Naive thymus-derived CD4-positive, alpha-beta T cell (primary cell): Measurements from ENCODE around the gene ZMYND11. TPM values are rescaled to one million over a fixed set of nuclear protein-coding genes. Genes with fewer than 3 reads are reported as not detected.
A peak's percentile ranks its signal among the peaks of the same experiment; 100 is the strongest.
"Not testable (repeated sequence)": the region's sequence is repeated elsewhere in the genome, so short reads cannot be mapped to it uniquely, and the experiment has no call there.

Experiments
- ATAC-seq: fragments of 150-1000 bp; cut with Tn5 transposase; 2 replicates; pipeline ENCODE4 v1.10.0; 2021; ENCODE audit warnings: mild to moderate bottlenecking, moderate library complexity
- CTCF ChIA-PET: fragments of 350-600 bp; sonication (Branson Sonifier 250); formaldehyde crosslinking; loops from one replicate; lab custom pipeline; 2021; ENCODE audit warnings: antibody characterized with exemption; lab: Charles Lee
- POLR2A ChIA-PET: fragments of 350-600 bp; sonication (Branson Sonifier 250); formaldehyde crosslinking; loops from one replicate; lab custom pipeline; 2021; ENCODE audit warnings: antibody characterized with exemption, inconsistent platforms; lab: Charles Lee
- DNase-seq, 9 donors: peaks; one replicate each; pipeline versions ENCODE4 v3.0.0 to v3.0.0-alpha.2; 2020 to 2022; ENCODE audit warnings: mixed read lengths in 1 of 9
- H3K27ac ChIP-seq: one replicate; pipeline ENCODE4 v1.7.0; 2013; ENCODE audit warnings: mild to moderate bottlenecking, low read depth, low read length, moderate library complexity
- H3K27me3 ChIP-seq, 2 donors: one replicate each; pipeline ENCODE4 v1.7.0; 2013; ENCODE audit warnings: low read length in 2 of 2, mild to moderate bottlenecking in 2 of 2, moderate library complexity in 2 of 2; ENCODE audit not compliant: control insufficient read depth in 2 of 2, insufficient read depth in 2 of 2
- H3K36me3 ChIP-seq, 3 experiments: 1 replicate in 2 of 3; 2 replicates in 1 of 3; pipeline ENCODE4 v1.7.0; 2013; ENCODE audit warnings: low read length in 3 of 3, mild to moderate bottlenecking in 3 of 3, moderate library complexity in 1 of 3; ENCODE audit not compliant: insufficient read depth in 3 of 3, control insufficient read depth in 2 of 3
- H3K4me1 ChIP-seq, 2 donors: one replicate each; pipeline ENCODE4 v1.7.0; 2013; ENCODE audit warnings: low read length in 2 of 2, mild to moderate bottlenecking in 2 of 2, moderate library complexity in 1 of 2; ENCODE audit not compliant: control insufficient read depth in 2 of 2, insufficient read depth in 2 of 2
- H3K4me3 ChIP-seq: 2 replicates; pipeline ENCODE4 v1.7.0; 2013; ENCODE audit warnings: mild to moderate bottlenecking, low read length
- H3K9me3 ChIP-seq, 3 experiments: 1 replicate in 2 of 3; 2 replicates in 1 of 3; pipeline ENCODE4 v1.7.0; 2013; ENCODE audit warnings: low read length in 3 of 3; ENCODE audit not compliant: control insufficient read depth in 2 of 3
- H3K27ac Mint-ChIP-seq, 9 donors: one replicate each; pipeline ENCODE4 v1.8.0; 2020 to 2022; ENCODE audit warnings: mixed read lengths in 9 of 9, mild to moderate bottlenecking in 8 of 9, moderate library complexity in 5 of 9, inconsistent platforms in 2 of 9
- H3K27me3 Mint-ChIP-seq, 5 donors: one replicate each; pipeline ENCODE4 v1.8.0; 2021 to 2022; ENCODE audit warnings: mixed read lengths in 5 of 5, mild to moderate bottlenecking in 1 of 5
- H3K36me3 Mint-ChIP-seq, 5 donors: one replicate each; pipeline ENCODE4 v1.8.0; 2020 to 2022; ENCODE audit warnings: mixed read lengths in 5 of 5, mild to moderate bottlenecking in 3 of 5, inconsistent platforms in 1 of 5
- H3K4me1 Mint-ChIP-seq, 7 donors: one replicate each; pipeline ENCODE4 v1.8.0; 2020 to 2022; ENCODE audit warnings: mixed read lengths in 7 of 7, mild to moderate bottlenecking in 3 of 7, inconsistent platforms in 1 of 7
- H3K4me3 Mint-ChIP-seq, 10 donors: one replicate each; pipeline ENCODE4 v1.8.0; 2020 to 2022; ENCODE audit warnings: mild to moderate bottlenecking in 10 of 10, mixed read lengths in 10 of 10, moderate library complexity in 6 of 10, inconsistent platforms in 2 of 10
- H3K9me3 Mint-ChIP-seq, 11 donors: one replicate each; pipeline ENCODE4 v1.8.0; 2020 to 2022; ENCODE audit warnings: mixed read lengths in 11 of 11, mild to moderate bottlenecking in 4 of 11, inconsistent platforms in 1 of 11, moderate library complexity in 1 of 11
- intact Hi-C, 2 donors: fragments of 100-400 bp; cut with micrococcal nuclease; formaldehyde crosslinking; loops; one replicate each; pipeline ENCODE4 v1.15.1; 2023
- polyA plus RNA-seq, 2 donors: library from polyadenylated mRNA; unstranded; fragments of 300-500 nt; fragmentation: Illumina TruSeq; gene quantifications; one replicate each; pipeline ENCODE4 v1.2.3, GENCODE V29; 2021
- total RNA-seq, 6 experiments: library from RNA in 5 of 6; stranded (reverse) in 5 of 6; gene quantifications; 1 replicate in 5 of 6; 2 replicates in 1 of 6; pipeline ENCODE4 v1.2.3 and lab custom pipeline; 2021 to 2026

ZMYND11 gene
- total and polyA plus RNA-seq, 7 experiments from 2014 or later, result 25.7 to 63.1 (median 41.9) TPM

- DNase-seq (no peak), ATAC-seq (no peak)
- no peak overlapping the region for H3K27ac Mint-ChIP-seq
- H3K27ac ChIP-seq, result no peak overlapping the region
- H3K9me3 Mint-ChIP-seq, result peaks cover 0 to 14% (median 7%) of the 10 kb centered on the region in 11 donors
- peaks cover 0 to 11% (median 6%) of the 10 kb centered on the region in 7 donors for H3K4me1 Mint-ChIP-seq
- H3K36me3 Mint-ChIP-seq, result peaks cover 21 to 53% (median 43%) of the 10 kb centered on the region in 5 donors
- no peak overlapping the region for H3K4me3 Mint-ChIP-seq
- peaks cover 0 to 20% (median 0%) of the 10 kb centered on the region in 3 experiments for H3K36me3 ChIP-seq
- H3K4me3 ChIP-seq, result no peak overlapping the region
- intact Hi-C loops, result no loop called here
- ChIA-PET POLR2A (no interaction called here), CTCF (no interaction called here)
- no peaks in the 10 kb centered on the region for H3K27me3 ChIP-seq
- H3K9me3 ChIP-seq, result no peaks in the 10 kb centered on the region
- no peaks in the 10 kb centered on the region for H3K27me3 Mint-ChIP-seq
- H3K4me1 ChIP-seq, result no peaks in the 10 kb centered on the region
These were observed 48.9 kb downstream of the ZMYND11 start for GRCh38 chr10:184174-184573.

- H3K9me3 ChIP-seq, result no peaks in the 10 kb centered on the region
- DNase-seq (no peak), ATAC-seq (no peak)
- no peaks in the 10 kb centered on the region for H3K4me1 ChIP-seq
- POLR2A ChIA-PET, result no interaction called here
- H3K27ac Mint-ChIP-seq, result no peak overlapping the region
- no peak overlapping the region for H3K27ac ChIP-seq
- intact Hi-C loops, result no loop called here
- H3K27me3 Mint-ChIP-seq, result no peaks in the 10 kb centered on the region
- H3K4me3 Mint-ChIP-seq, result no peak overlapping the region
- H3K36me3 Mint-ChIP-seq, result peaks cover 21 to 55% (median 44%) of the 10 kb centered on the region in 5 donors
- H3K9me3 Mint-ChIP-seq, result peaks cover 0 to 14% (median 7%) of the 10 kb centered on the region in 11 donors
- H3K36me3 ChIP-seq, result peaks cover 0 to 20% (median 0%) of the 10 kb centered on the region in 3 experiments
- no peaks in the 10 kb centered on the region for H3K27me3 ChIP-seq
- no peak overlapping the region for H3K4me3 ChIP-seq
- peaks cover 0 to 15% (median 8%) of the 10 kb centered on the region in 7 donors for H3K4me1 Mint-ChIP-seq
- CTCF ChIA-PET, result no interaction called here
These were observed 49.7 kb downstream of the ZMYND11 start for GRCh38 chr10:184911-185310.

- H3K4me3 ChIP-seq, DNase-seq, CTCF ChIA-PET, H3K9me3 ChIP-seq, ATAC-seq, H3K27me3 Mint-ChIP-seq, intact Hi-C loops, H3K4me3 Mint-ChIP-seq, POLR2A ChIA-PET, H3K27ac ChIP-seq, H3K4me1 ChIP-seq, H3K27ac Mint-ChIP-seq, H3K27me3 ChIP-seq: not testable (repeated sequence)
- Mint-ChIP-seq H3K36me3 (peaks cover 25 to 60% (median 48%) of the 10 kb centered on the region in 5 donors), H3K9me3 (peaks cover 0 to 14% (median 7%) of the 10 kb centered on the region in 11 donors), H3K4me1 (peaks cover 0 to 22% (median 11%) of the 10 kb centered on the region in 7 donors)
- H3K36me3 ChIP-seq, result peaks cover 0 to 19% (median 0%) of the 10 kb centered on the region in 3 experiments
These were observed 50.3 kb downstream of the ZMYND11 start for GRCh38 chr10:185571-185970.

GRCh38 chr10:186911-187310 is 51.7 kb downstream of the ZMYND11 start:
- peaks cover 23 to 66% (median 51%) of the 10 kb centered on the region in 5 donors for H3K36me3 Mint-ChIP-seq

GRCh38 chr10:188546-188945 is 53.3 kb downstream of the ZMYND11 start:
- H3K9me3 ChIP-seq, result no peaks in the 10 kb centered on the region
- no peaks in the 10 kb centered on the region for H3K27me3 ChIP-seq
- H3K27me3 Mint-ChIP-seq, result no peaks in the 10 kb centered on the region
- H3K4me1 Mint-ChIP-seq, result peaks cover 0 to 33% (median 14%) of the 10 kb centered on the region in 7 donors
- no peak overlapping the region for H3K4me3 Mint-ChIP-seq
- ATAC-seq (no peak), DNase-seq (no peak)
- intact Hi-C loops, result no loop called here
- CTCF ChIA-PET, result no interaction called here
- H3K4me1 ChIP-seq, result no peaks in the 10 kb centered on the region
- H3K9me3 Mint-ChIP-seq, result peaks cover 0 to 10% (median 5%) of the 10 kb centered on the region in 11 donors
- H3K27ac Mint-ChIP-seq, result no peak overlapping the region
- H3K27ac ChIP-seq, result no peak overlapping the region
- H3K36me3 ChIP-seq, result peaks cover 0 to 5% (median 0%) of the 10 kb centered on the region in 3 experiments
- POLR2A ChIA-PET, result no interaction called here
- H3K4me3 ChIP-seq, result no peak overlapping the region
- H3K36me3 Mint-ChIP-seq, result peaks cover 17 to 66% (median 50%) of the 10 kb centered on the region in 5 donors

More at GRCh38 chr10:186911-187310, 51.7 kb downstream of the ZMYND11 start:
- ATAC-seq (no peak), DNase-seq (no peak)
- POLR2A ChIA-PET, result no interaction called here
- Histone ChIP-seq H3K27me3 (no peaks in the 10 kb centered on the region), H3K4me1 (no peaks in the 10 kb centered on the region), H3K36me3 (peaks cover 0 to 11% (median 0%) of the 10 kb centered on the region in 3 experiments), H3K4me3 (no peak overlapping the region), H3K27ac (no peak overlapping the region), H3K9me3 (no peaks in the 10 kb centered on the region)
- H3K27me3 Mint-ChIP-seq, result no peaks in the 10 kb centered on the region
- intact Hi-C loops, result no loop called here
- peaks cover 0 to 14% (median 7%) of the 10 kb centered on the region in 11 donors for H3K9me3 Mint-ChIP-seq
- H3K4me3 Mint-ChIP-seq, result no peak overlapping the region
- CTCF ChIA-PET, result no interaction called here
- peaks cover 0 to 24% (median 12%) of the 10 kb centered on the region in 7 donors for H3K4me1 Mint-ChIP-seq
- no peak overlapping the region for H3K27ac Mint-ChIP-seq

- Histone ChIP-seq H3K9me3 (no peaks in the 10 kb centered on the region), H3K27me3 (no peaks in the 10 kb centered on the region), H3K4me3 (no peak overlapping the region), H3K4me1 (no peaks in the 10 kb centered on the region), H3K27ac (no peak overlapping the region), H3K36me3 (no peaks in the 10 kb centered on the region)
- Mint-ChIP-seq H3K36me3 (peaks cover 2 to 52% (median 41%) of the 10 kb centered on the region in 5 donors), H3K9me3 (peaks cover 0 to 2% (median 0%) of the 10 kb centered on the region in 11 donors), H3K4me3 (no peak overlapping the region), H3K27ac (peak overlapping the region in 1 of 9 donors; percentile 17), H3K27me3 (no peaks in the 10 kb centered on the region), H3K4me1 (peaks cover 0 to 31% (median 14%) of the 10 kb centered on the region in 7 donors)
- ATAC-seq (no peak), DNase-seq (no peak)
- ChIA-PET POLR2A (no interaction called here), CTCF (no interaction called here)
- intact Hi-C loops, result no loop called here
These were observed 55.0 kb downstream of the ZMYND11 start for GRCh38 chr10:190216-190615.
